ENCODE data around the gene GRIP2. TPM values are rescaled to one million over a fixed set of nuclear protein-coding genes. Genes with fewer than 3 reads are reported as not detected.

Gene GRIP2
- total RNA-seq, result under 0.01 and 0.35 TPM in 2 replicates

DNA sequence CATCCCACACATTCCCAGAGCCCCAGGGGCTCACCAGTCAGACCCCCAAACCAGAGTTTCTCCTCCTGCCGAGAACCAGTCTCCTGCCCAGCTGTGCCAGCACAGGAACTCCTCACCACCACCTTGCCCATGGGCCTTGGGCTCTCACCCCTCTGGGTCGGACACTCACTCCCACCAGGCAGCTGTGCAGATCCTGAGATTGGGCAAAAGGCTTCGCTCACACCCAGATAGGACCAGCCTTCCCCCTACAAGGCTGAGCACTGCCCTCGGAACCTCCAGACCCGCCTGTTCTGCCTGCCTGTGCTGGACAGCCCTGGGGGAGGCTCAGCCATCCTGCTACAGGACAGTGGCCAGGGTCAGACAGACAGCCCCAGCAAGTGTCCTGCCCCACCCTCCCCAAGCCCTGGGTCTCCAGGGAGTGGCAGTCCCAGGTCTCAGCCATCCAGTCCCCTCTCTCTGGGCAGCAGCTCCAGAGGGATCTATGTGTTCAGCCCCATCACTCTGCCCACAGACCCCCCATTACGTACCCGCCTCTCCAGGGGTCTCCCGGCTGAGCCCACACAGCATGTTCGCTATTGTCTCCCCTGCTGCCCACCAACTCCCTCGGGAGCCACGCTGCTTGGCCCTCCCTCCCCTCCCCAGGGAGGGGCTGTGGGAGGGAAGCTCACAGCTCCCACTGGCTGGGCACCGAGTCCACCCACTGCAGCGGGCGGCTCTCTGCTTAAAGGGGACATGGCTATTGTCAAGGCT is at the start of gene GRIP2:
TSS of gene GRIP2 (minus strand) at position 601 of the 750 bp plus-strand sequence. CDS start at position 567, 34 bp downstream.

Other genes with a start within 250 kb of the GRIP2 start
- gene SLC6A6, start 137.7 kb downstream of the GRIP2 start, total RNA-seq, result 7.5 and 8.9 TPM in 2 replicates
- gene CCDC174, start 111.4 kb upstream of the GRIP2 start, total RNA-seq, result 5.2 and 52.3 TPM in 2 replicates
- gene C3orf20, start 134.8 kb upstream of the GRIP2 start, total RNA-seq, result not detected in 2 replicates